Large intestine (tissue), 3 donors: Measurements from ENCODE around the gene SLC8A1. TPM values are rescaled to one million over a fixed set of nuclear protein-coding genes. Genes with fewer than 3 reads are reported as not detected.
A peak's percentile ranks its signal among the peaks of the same experiment; 100 is the strongest.

Source experiments
- DNase-seq, 2 donors: peaks; one replicate each; pipeline versions ENCODE4 v3.0.0 to v3.0.0-alpha.2; 2013
- H3K27ac ChIP-seq: one replicate; pipeline ENCODE4 v1.5.1; 2013; ENCODE audit warnings: low read length
- H3K27me3 ChIP-seq: 2 replicates; pipeline ENCODE4 v1.6.1; 2013; ENCODE audit warnings: low read length; ENCODE audit not compliant: control insufficient read depth, insufficient read depth
- H3K36me3 ChIP-seq: 2 replicates; pipeline ENCODE4 v1.6.1; 2013; ENCODE audit warnings: low read length; ENCODE audit not compliant: control insufficient read depth, insufficient read depth
- H3K4me1 ChIP-seq: one replicate; pipeline ENCODE4 v1.6.1; 2013; ENCODE audit warnings: low read length; ENCODE audit not compliant: control insufficient read depth, insufficient read depth
- H3K4me3 ChIP-seq: one replicate; pipeline ENCODE4 v1.5.1; 2013; ENCODE audit warnings: low read length
- H3K9me3 ChIP-seq: one replicate; pipeline ENCODE4 v1.6.1; 2013; ENCODE audit warnings: mild to moderate bottlenecking, low read depth, low read length, moderate library complexity; ENCODE audit not compliant: control insufficient read depth
- whole genome bisulfite sequencing: methylation state at CpG from one replicate; pipeline ENCODE4 v1.1.5; 2013; ENCODE audit warnings: low lambda C conversion rate; ENCODE audit not compliant: insufficient coverage; 5-methylcytosine and 5-hydroxymethylcytosine counted together
- polyA plus RNA-seq: library from polyadenylated mRNA; unstranded; fragments of 120-200 nt; gene quantifications from one replicate; pipeline ENCODE4 v1.2.1, GENCODE V29; 2013

SLC8A1 gene
- polyA plus RNA-seq, 1 donor = 13.2 TPM

- Histone ChIP-seq H3K27ac (no peak overlapping the region), H3K27me3 (peaks cover 2% of the 10 kb centered on the region), H3K4me3 (no peak overlapping the region), H3K36me3 (no peaks in the 10 kb centered on the region), H3K4me1 (no peaks in the 10 kb centered on the region), H3K9me3 (no peaks in the 10 kb centered on the region)
- no CpG with 5 or more reads among the region's 6 CpGs for WGBS
- no peak for DNase-seq
Measured at GRCh38 chr2:40458271-40458794, 6.4 kb upstream of the SLC8A1 start.

DNA sequence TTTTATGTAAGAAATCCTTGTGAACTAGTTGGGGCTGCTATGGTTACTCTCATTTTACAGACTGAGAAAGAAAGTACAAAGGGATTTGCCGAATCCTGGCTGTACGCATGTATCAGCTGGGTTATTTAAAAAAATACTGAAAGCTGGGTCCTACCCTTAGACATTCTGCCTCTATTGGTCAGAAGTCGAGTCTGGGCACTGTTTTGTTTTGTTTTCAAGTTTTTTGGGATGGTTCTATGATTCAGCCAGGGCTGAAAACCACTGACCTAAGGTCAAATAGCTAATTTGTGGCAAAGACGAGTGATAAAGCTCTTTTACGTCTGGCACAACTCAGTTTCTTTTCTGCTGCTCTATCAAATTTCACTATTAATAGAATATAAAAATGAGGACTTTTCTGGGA, 5.9 kb upstream of the SLC8A1 start:
- WGBS = no CpG with 5 or more reads among the region's 5 CpGs
- H3K4me1 ChIP-seq = no peaks in the 10 kb centered on the region

GRCh38 chr2:40457366-40457765, 5.5 kb upstream of the SLC8A1 start:
- no peak for DNase-seq
- Histone ChIP-seq H3K9me3 (no peaks in the 10 kb centered on the region), H3K4me1 (no peaks in the 10 kb centered on the region), H3K36me3 (no peaks in the 10 kb centered on the region), H3K27ac (no peak overlapping the region), H3K27me3 (peaks cover 11% of the 10 kb centered on the region), H3K4me3 (no peak overlapping the region)
- WGBS = no CpG with 5 or more reads among the region's 3 CpGs

More for the DNA sequence above, 5.9 kb upstream of the SLC8A1 start:
- no peak overlapping the region for H3K4me3 ChIP-seq
- no peaks in the 10 kb centered on the region for H3K36me3 ChIP-seq
- no peak for DNase-seq
- H3K27me3 ChIP-seq = peaks cover 7% of the 10 kb centered on the region
- no peaks in the 10 kb centered on the region for H3K9me3 ChIP-seq
- no peak overlapping the region for H3K27ac ChIP-seq

- DNase-seq = no peak
- Histone ChIP-seq H3K27ac (no peak overlapping the region), H3K4me3 (no peak overlapping the region), H3K27me3 (peaks cover 13% of the 10 kb centered on the region), H3K9me3 (no peaks in the 10 kb centered on the region), H3K36me3 (no peaks in the 10 kb centered on the region), H3K4me1 (no peaks in the 10 kb centered on the region)
- WGBS = 93% methylated on average over 2 of the region's 2 CpGs
Measured at GRCh38 chr2:40456926-40457325, 5.0 kb upstream of the SLC8A1 start.

GRCh38 chr2:40455661-40456060, 3.8 kb upstream of the SLC8A1 start:
- Histone ChIP-seq H3K9me3 (no peaks in the 10 kb centered on the region), H3K27ac (no peak overlapping the region), H3K36me3 (no peaks in the 10 kb centered on the region), H3K27me3 (peaks cover 16% of the 10 kb centered on the region), H3K4me1 (peaks cover 3% of the 10 kb centered on the region), H3K4me3 (no peak overlapping the region)
- no CpG with 5 or more reads among the region's 5 CpGs for WGBS
- DNase-seq = no peak

DNA sequence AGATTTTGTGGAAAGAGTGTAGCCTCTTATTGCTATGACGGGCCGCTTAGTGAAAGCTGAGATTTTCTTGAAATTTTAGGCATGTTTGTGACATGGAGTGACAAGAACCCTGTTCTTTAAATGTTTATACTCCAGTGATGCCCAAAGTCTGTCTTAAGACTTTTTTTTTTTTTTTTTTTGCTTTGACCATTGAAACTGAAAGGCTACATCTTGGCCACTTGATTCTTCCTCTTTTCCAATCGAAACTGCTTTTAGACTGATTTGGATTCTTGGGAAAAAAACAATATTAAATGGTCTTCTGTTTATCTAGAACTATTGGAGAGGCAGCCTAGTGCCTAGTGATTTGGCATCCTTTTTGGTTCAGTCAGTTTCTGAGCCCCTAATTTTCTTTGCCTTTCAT, 2.4 kb upstream of the SLC8A1 start:
- no CpG with 5 or more reads among the region's 3 CpGs for WGBS
- Histone ChIP-seq H3K27me3 (peaks cover 21% of the 10 kb centered on the region), H3K4me1 (peaks cover 3% of the 10 kb centered on the region)

GRCh38 chr2:40452786-40453185, 896 bp upstream of the SLC8A1 start:
- H3K9me3 ChIP-seq = no peaks in the 10 kb centered on the region
- no peak overlapping the region for H3K27ac ChIP-seq
- whole genome bisulfite sequencing = 80% methylated on average over 1 of the region's 8 CpGs
- peaks cover 3% of the 10 kb centered on the region for H3K4me1 ChIP-seq
- H3K27me3 ChIP-seq = peaks cover 18% of the 10 kb centered on the region
- no peaks in the 10 kb centered on the region for H3K36me3 ChIP-seq
- DNase-seq = no peak
- peak overlapping the region; percentile 45 for H3K4me3 ChIP-seq

More for the DNA sequence above, 2.4 kb upstream of the SLC8A1 start:
- no peak overlapping the region for H3K27ac ChIP-seq
- no peaks in the 10 kb centered on the region for H3K36me3 ChIP-seq
- H3K9me3 ChIP-seq = no peaks in the 10 kb centered on the region
- no peak overlapping the region for H3K4me3 ChIP-seq
- DNase-seq = no peak

DNA sequence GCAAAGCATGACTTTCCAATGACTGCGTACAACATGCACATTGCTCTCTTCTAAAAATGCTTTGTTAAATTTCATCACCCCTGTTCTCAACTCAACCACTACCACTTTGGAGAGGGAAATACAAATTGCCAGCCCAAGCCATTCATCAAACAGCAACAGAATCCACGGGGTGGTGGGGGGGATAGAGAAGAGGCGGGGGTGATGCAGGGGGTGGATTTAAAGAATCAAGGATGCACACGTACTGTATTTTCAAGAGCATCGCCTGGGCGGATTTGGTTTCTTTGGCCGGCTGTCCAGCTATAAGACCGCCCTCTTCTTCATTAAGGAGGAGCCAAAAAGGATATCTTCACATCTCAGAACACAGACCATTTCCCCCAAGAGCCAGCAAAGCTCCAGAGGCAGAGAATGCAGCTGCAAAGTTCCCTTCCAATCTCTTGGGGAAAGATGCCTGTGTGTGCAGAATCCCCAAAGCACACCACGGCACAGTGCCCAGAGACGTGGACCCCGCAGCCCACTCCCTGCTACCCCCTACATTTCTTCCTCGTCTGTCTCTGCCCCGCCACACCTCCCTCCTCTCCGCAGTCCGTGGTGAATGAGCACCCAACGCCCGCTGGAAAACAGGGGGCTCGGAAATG, 977 bp downstream of the SLC8A1 start:
- DNase-seq = peak; percentile 31 to 64

GRCh38 chr2:40450066-40450795, 1.7 kb downstream of the SLC8A1 start:
- DNase-seq = peak in 1 of 2 donors; percentile 70
- Histone ChIP-seq H3K27ac (peak overlapping the region; percentile 60), H3K27me3 (peaks cover 18% of the 10 kb centered on the region), H3K9me3 (no peaks in the 10 kb centered on the region), H3K36me3 (no peaks in the 10 kb centered on the region), H3K4me1 (peaks cover 3% of the 10 kb centered on the region), H3K4me3 (peak overlapping the region; percentile 62)
- 50% methylated on average over 1 of the region's 12 CpGs for whole genome bisulfite sequencing

More for the DNA sequence above, 977 bp downstream of the SLC8A1 start:
- WGBS = no CpG with 5 or more reads among the region's 18 CpGs
- H3K4me1 ChIP-seq = peaks cover 3% of the 10 kb centered on the region
- peaks cover 18% of the 10 kb centered on the region for H3K27me3 ChIP-seq
- peak overlapping the region; percentile 62 for H3K4me3 ChIP-seq
- no peaks in the 10 kb centered on the region for H3K9me3 ChIP-seq
- peak overlapping the region; percentile 64 for H3K27ac ChIP-seq
- H3K36me3 ChIP-seq = no peaks in the 10 kb centered on the region

DNA sequence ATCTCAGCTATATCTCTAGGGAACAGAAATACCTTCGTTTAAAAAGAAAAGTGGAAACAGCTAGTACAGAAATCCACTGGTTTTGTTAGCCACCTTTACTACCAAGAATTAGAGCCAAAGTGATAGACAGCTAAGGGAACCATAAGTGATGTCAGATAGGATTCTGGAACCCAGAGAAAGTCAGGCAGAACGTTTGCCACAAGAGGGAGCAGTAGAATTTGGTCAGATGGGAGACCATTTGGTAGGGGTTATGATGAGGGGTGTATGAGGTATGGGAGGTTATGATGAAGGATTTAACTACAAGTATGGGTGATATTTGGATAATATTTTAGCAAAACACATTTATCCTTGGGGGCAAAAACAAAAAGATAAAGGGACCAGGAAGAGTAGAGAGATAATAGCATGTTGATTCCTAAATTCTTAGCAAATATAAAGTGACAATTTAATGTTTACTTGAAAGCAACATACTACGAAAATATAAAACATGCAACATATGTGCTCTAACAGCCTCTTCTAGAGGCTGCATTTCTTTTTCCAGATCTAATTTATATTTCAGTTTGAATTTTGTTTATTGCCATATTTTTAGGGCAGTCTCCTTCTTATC, 3.3 kb downstream of the SLC8A1 start:
- DNase-seq = peak in 1 of 2 donors; percentile 22
- Histone ChIP-seq H3K27ac (no peak overlapping the region), H3K27me3 (peaks cover 18% of the 10 kb centered on the region), H3K36me3 (no peaks in the 10 kb centered on the region), H3K4me3 (no peak overlapping the region), H3K9me3 (no peaks in the 10 kb centered on the region), H3K4me1 (peaks cover 3% of the 10 kb centered on the region)
- WGBS = 60% methylated on average over 2 of the region's 3 CpGs
